ENCODE data around the gene PRELP.

PRELP gene

GRCh38 chr1:203527013-203527412 lies 51.4 kb downstream of the PRELP start:
- no peak for DNase-seq

GRCh38 chr1:203528063-203528462 lies 52.5 kb downstream of the PRELP start:
- DNase-seq: no peak

- no peak for DNase-seq
Measured at GRCh38 chr1:203528976-203529835, 53.6 kb downstream of the PRELP start.

GRCh38 chr1:203531063-203531462 lies 55.5 kb downstream of the PRELP start:
- no peak for DNase-seq

- DNase-seq: no peak
Measured at GRCh38 chr1:203534012-203534411, 58.4 kb downstream of the PRELP start.

- peak; percentile 66 for DNase-seq
Measured at GRCh38 chr1:203534526-203534925, 58.9 kb downstream of the PRELP start.

- peak; percentile 76 for DNase-seq
Measured at GRCh38 chr1:203536575-203536974, 61.0 kb downstream of the PRELP start.

GRCh38 chr1:203536980-203537455 lies 61.4 kb downstream of the PRELP start:
- DNase-seq: peak; percentile 99

GRCh38 chr1:203537806-203538464 lies 62.3 kb downstream of the PRELP start:
- peak; percentile 76 for DNase-seq

- DNase-seq: no peak
Measured at GRCh38 chr1:203538726-203539125, 63.1 kb downstream of the PRELP start.

GRCh38 chr1:203539831-203540546 lies 64.4 kb downstream of the PRELP start:
- DNase-seq: no peak
